Measurements from ENCODE around the gene CHCHD10.
"Not testable (repeated sequence)": the region's sequence is repeated elsewhere in the genome, so short reads cannot be mapped to it uniquely, and the experiment has no call there.

The CHCHD10 gene

GRCh38 chr22:23742505-23743264 lies 25.1 kb downstream of the CHCHD10 start:
- Mint-ChIP-seq H3K27ac (peak overlapping the region in 2 of 3 experiments; percentile 83 to 92), H3K4me3 (no peak overlapping the region), H3K27me3 (ENCODE audit: low read depth) (no peaks in the 10 kb centered on the region), H3K4me1 (peaks cover 28% of the 10 kb centered on the region), H3K36me3 (ENCODE audit: low read depth) (peaks cover 43% of the 10 kb centered on the region), H3K9me3 (no peaks in the 10 kb centered on the region)
- no peak for TF ChIP-seq CTCF (IDR thresholded peaks at IDR 0.05; ENCODE audit: unreplicated experiment in 3 of 3)

GRCh38 chr22:23737696-23738095 lies 30.1 kb downstream of the CHCHD10 start:
- Mint-ChIP-seq H3K4me3 (no peak overlapping the region), H3K9me3 (no peaks in the 10 kb centered on the region), H3K27me3 (ENCODE audit: low read depth) (peaks cover 3% of the 10 kb centered on the region), H3K27ac (no peak overlapping the region), H3K4me1 (peaks cover 5% of the 10 kb centered on the region), H3K36me3 (ENCODE audit: low read depth) (peaks cover 9% of the 10 kb centered on the region)
- TF ChIP-seq CTCF (IDR thresholded peaks at IDR 0.05; ENCODE audit: unreplicated experiment in 3 of 3), result no peak

- H3K4me1 Mint-ChIP-seq; H3K27ac Mint-ChIP-seq; H3K4me3 Mint-ChIP-seq; H3K27me3 Mint-ChIP-seq (ENCODE audit: low read depth); H3K36me3 Mint-ChIP-seq (ENCODE audit: low read depth); H3K9me3 Mint-ChIP-seq: not testable (repeated sequence)
These were observed 39.7 kb downstream of the CHCHD10 start for GRCh38 chr22:23728108-23728507.

GRCh38 chr22:23722724-23723123 lies 45.0 kb downstream of the CHCHD10 start:
- H3K36me3 Mint-ChIP-seq (ENCODE audit: low read depth), result no peaks in the 10 kb centered on the region
- H3K27ac Mint-ChIP-seq, result no peak overlapping the region
- H3K27me3 Mint-ChIP-seq (ENCODE audit: low read depth), result peaks cover 10% of the 10 kb centered on the region
- no peak for TF ChIP-seq CTCF (IDR thresholded peaks at IDR 0.05; ENCODE audit: unreplicated experiment in 3 of 3)
- H3K9me3 Mint-ChIP-seq, result no peaks in the 10 kb centered on the region
- H3K4me1 Mint-ChIP-seq, result peaks cover 4% of the 10 kb centered on the region
- no peak overlapping the region for H3K4me3 Mint-ChIP-seq

- Mint-ChIP-seq H3K27ac (no peak overlapping the region), H3K36me3 (ENCODE audit: low read depth) (no peaks in the 10 kb centered on the region), H3K4me1 (peaks cover 4% of the 10 kb centered on the region), H3K4me3 (no peak overlapping the region), H3K27me3 (ENCODE audit: low read depth) (peaks cover 10% of the 10 kb centered on the region), H3K9me3 (no peaks in the 10 kb centered on the region)
- no peak for TF ChIP-seq CTCF (IDR thresholded peaks at IDR 0.05; ENCODE audit: unreplicated experiment in 3 of 3)
These were observed 45.6 kb downstream of the CHCHD10 start for GRCh38 chr22:23722160-23722559.

GRCh38 chr22:23720855-23721254 lies 46.9 kb downstream of the CHCHD10 start:
- Mint-ChIP-seq H3K36me3 (ENCODE audit: low read depth) (no peaks in the 10 kb centered on the region), H3K4me3 (no peak overlapping the region), H3K9me3 (no peaks in the 10 kb centered on the region), H3K27ac (no peak overlapping the region), H3K4me1 (peaks cover 4% of the 10 kb centered on the region), H3K27me3 (ENCODE audit: low read depth) (peaks cover 5% of the 10 kb centered on the region)
- TF ChIP-seq CTCF (IDR thresholded peaks at IDR 0.05; ENCODE audit: unreplicated experiment in 3 of 3), result no peak
